Panc1 (cell line): Measurements from ENCODE around the gene FAM221B.

Experiments used
- CTCF ChIP-seq: fragments of 450-650 bp; IDR thresholded peaks from 2 replicates; pipeline ENCODE4 v1.5.1; 2017; ENCODE audit warnings: mild to moderate bottlenecking
- REST ChIP-seq, 2 experiments: IDR thresholded peaks; 2 replicates each; pipeline ENCODE4 v1.6.1; 2011 to 2012; ENCODE audit warnings: low read depth in 2 of 2, control low read depth in 1 of 2, low read length in 1 of 2, mild to moderate bottlenecking in 1 of 2, moderate library complexity in 1 of 2; ENCODE audit not compliant: insufficient read depth in 1 of 2

- TF ChIP-seq CTCF, result no peak
- no peak for TF ChIP-seq REST (IDR thresholded peaks at IDR 0.05; ENCODE audit: insufficient read depth in 1 of 2, low read depth in 2 of 2, low read length in 1 of 2)
Measured at GRCh38 chr9:35829084-35829763, 692 bp upstream of the FAM221B start, which contains the start of gene TMEM8B.
